Measurements from ENCODE around the gene SELPLG.
"Not testable (repeated sequence)": the region's sequence is repeated elsewhere in the genome, so short reads cannot be mapped to it uniquely, and the experiment has no call there.

The SELPLG gene

DNA sequence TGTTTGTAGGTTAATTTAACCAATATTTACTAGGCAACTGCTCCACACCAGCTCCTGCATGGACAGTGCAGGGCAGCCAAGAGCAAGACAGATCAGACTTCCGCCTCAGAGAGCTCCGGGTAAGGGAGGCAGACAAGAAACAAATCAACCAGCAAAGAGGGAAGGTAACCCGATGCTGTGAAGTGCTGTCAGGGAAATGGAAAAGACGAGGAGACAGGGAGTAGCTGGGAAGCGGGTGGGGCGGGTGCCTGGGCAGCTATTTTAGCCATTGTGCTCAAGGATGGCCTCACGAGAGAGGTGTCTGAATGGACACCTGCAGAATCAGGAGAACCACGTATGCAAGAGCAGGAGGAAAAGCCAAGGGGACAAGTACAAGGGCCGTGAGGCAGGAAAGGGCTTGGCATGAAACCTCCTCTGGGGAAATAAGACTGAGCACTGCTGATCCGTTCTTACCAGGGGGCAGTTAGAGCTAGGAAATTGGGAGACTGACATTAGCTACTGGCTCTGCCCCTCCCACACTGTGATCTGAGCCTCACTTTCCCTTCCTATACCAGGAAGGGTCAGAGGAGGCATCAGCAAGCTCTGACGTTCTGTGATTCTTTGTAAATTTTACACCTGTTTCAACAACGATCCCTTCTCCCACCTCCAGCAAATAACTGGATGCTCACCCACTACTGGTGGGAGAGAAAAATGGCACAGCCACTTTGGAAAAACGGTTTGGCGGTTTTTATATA is 29.3 kb downstream of the SELPLG start:
- no peak for DNase-seq (ENCODE audit: low read depth)

DNA sequence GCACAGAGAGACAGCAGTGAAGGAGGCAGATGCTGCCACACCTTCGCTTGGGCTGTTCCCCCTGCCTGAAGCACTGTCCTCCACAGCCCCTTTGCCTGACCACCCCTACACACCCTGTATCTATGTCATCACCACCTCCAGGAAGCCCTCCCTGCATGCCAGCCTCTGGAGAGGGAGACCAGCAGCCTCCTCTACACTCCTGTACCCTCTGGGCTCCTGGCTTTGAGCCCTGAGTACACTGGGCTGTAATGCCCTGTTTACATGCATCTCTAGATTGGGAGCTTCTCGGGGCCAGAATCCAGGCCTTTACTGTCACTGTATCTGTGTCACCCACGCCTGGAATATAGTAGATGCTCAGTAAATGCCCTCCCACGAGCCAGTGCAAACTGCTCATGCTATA is 30.0 kb downstream of the SELPLG start:
- DNase-seq (ENCODE audit: low read depth): no peak

DNA sequence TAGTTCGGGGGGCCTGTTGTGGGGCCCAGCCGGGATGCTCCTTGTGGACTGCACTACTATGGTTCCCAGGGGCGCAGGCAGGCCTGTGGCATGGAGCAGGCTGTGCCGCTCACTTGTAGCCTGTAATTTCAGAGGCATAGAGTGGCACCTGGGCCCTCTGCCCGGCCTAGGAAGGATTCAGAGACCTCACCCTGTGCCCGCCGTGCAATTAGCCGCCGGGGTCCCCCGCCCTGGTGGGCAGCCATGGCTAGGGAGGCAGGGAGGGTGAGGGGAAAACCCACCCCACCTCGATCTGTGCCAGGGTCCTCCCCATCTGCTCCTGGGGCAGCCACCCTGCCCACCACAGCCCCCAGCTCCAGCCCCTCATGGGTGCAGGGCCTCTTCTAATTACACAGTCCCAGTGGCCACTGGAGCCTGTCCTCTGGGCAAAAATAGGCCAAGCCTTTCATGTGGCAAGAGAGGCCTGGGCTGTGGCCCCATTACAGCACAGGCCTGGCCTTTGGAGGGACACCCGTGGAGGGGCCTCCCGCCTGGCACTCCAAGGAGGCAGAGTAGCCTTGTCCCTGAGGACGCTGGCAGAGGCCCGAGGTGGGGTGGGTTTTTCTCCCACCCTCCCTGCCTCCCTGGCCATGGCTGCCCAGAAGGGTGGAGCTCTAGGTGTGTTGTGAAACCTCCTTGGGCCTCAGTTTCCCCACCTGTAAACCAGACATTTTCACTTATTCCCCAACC is 30.6 kb downstream of the SELPLG start:
- DNase-seq (ENCODE audit: low read depth): no peak

DNA sequence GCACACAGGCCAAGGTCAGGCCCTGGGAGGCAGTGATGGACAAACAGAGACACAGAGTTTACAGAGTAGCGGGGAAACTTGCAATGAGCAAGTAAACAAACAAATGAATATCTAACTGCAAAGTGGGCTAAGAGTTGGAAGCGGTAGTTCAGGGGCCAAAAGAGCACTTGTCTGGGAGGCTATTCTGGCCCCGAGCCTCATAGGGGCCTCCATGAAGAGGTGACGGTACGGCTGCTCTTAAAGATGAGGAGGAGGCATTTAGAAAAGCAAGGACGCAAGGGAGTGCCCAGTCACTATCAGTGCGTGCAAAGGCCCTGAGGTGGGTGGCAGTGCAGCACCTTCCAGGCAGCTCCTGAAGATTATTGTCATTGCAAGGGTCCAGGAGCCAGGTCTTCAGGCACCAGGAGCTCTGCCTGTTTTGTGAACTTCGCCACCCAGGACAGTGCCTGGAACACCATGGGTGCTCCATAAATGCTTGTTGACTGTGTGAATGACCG is 31.4 kb downstream of the SELPLG start:
- no peak for DNase-seq (ENCODE audit: low read depth)

DNA sequence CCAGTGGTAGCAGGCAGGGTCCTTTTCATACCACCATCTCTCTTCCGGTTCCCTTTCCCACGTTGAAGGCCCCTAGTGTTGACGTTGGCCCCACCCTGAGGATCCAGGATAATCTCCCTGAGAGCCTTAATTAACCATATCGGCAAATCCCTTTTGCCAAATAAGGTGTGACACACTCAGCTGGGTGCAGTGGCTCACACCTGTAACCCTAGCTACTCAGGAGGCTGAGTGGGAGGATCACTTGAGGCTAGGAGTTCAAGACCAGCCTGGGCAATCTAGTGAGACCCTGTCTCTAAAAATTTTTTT is 33.0 kb downstream of the SELPLG start:
- DNase-seq (ENCODE audit: low read depth): no peak

DNA sequence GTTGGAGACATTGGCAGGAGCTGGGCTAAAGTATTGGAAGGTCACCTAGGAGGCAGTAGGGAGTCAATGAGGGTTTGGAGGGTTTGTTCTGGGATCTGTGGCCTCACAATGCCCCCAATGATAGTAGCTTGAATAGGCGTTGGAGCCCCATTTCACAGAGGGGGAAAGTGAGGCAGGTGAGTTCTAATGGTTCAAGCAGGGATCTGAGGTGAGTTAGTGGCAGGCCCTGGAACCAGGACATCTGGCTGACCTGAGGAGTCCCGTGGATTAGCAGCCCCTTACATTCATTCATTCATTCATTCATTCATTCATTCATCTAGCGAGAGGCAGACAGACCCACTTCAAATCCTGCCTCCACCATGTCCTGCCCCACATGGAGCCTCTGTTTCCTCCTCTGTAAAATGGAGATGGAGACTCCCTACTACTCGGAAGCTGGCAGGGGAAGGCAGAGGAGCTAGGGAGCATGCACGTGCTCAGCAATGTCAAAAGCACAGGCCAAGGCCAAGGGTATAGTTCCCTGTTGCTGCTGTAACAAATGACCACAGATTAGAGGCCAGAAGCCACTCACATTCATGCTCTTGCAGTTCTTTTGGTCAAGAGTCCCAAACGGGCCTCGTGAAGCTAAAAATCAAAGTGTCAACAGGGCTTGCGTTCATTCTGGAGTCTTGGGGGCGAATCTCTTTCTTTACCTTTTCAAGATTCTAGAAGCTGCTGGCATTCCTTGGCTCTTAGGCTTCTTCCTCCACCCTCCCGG is 33.6 kb downstream of the SELPLG start:
- no peak for DNase-seq (ENCODE audit: low read depth)

DNA sequence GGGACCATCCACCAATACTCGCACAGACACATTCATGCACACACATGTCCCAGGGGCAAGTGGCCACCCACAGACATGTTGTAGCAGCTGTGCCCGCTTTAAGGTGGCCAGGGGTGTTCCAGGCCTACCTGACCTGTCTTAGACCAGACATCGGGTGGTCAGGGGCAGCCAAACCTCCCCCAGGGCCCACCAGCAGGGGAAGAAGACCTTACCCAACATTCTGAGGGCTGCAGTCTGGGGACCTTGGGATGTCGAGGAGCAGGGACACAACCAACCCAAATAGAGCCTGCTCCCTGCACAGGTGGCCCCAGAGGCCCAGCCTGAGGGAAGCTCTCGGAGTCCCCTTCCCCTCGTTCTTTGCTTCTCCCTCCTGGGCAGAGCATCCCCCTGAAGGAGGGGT is 34.2 kb downstream of the SELPLG start:
- no peak for DNase-seq (ENCODE audit: low read depth)

DNA sequence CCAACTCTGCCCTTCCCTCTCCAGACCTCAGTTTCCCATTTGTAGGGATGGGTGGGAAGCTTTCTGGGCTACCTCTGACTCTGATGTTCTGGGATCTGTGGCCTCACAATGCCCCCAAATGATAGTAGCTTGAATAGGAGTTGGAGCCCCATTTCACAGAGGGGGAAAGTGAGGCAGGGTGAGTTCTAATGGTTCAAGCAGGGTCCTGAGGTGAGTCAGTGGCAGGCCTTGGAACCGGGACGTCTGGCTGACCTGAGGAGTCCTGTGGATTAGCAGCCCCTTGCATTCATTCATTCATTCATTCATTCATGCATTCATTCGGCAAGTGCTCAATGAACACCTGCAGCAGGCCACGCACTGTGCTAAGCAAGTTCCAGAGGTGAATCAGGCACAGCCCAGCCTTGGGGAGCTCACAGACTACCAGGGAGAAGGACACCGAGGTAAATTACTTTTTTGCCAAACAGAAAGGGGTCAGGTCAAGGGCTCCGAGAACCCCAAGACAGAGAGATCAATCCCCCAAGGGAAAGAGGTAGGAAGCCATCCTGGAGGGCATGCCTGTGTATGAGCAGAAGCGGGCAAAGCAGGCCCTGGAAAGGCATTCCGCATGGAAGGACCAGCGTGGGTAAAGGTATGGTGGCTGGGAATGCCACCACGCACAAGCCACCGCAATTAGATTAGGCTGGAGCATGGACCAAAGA is 35.0 kb downstream of the SELPLG start:
- DNase-seq (ENCODE audit: low read depth): no peak

DNA sequence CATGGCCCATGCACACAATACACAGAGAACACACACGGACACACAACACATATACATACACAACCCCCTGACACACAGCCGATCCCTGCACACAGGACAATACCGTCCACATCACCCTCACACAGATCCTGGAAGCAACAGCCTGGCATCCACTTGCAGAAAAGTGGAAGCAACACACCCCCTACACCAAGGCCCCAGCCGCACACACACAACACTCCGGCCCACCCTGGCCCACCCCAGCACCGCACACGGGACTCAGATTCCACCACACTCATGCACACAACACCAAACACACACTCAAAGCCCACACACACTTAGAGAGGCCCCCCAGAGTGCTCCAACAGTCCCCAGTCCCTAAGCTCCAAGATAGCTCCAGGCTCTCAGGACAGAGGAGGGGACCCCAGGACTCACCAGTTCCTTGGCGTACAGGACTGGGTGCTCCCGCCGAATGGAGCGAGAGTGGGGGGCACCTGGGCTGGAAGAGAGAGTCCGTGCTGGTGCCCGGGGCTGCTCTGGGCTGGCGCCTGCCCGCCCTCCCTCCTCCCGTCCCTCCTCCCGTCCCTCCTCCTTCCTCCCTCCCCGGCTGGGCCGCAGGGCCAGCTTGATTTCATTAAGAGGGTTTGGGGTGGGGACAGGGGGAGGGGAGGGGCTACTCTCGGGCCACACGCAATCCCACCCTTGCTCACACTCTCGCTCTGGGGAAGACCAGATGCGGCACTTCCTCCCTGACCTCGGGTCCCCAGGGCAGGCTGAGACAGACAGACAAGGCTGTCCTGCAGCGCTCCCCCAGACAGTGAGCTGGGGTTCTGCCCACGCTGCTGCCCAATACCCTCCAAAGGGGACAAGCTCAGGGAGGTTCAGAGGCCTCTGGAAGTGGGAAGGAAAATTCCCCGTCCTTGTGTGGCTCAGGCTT is 35.9 kb downstream of the SELPLG start, which contains the start of gene TMEM119:
Gene TMEM119 (minus strand): TSS at position 526 of the 913 bp plus-strand sequence. CDS start 5,701 bp downstream, outside the sequence.
- DNase-seq (ENCODE audit: low read depth): no peak

DNA sequence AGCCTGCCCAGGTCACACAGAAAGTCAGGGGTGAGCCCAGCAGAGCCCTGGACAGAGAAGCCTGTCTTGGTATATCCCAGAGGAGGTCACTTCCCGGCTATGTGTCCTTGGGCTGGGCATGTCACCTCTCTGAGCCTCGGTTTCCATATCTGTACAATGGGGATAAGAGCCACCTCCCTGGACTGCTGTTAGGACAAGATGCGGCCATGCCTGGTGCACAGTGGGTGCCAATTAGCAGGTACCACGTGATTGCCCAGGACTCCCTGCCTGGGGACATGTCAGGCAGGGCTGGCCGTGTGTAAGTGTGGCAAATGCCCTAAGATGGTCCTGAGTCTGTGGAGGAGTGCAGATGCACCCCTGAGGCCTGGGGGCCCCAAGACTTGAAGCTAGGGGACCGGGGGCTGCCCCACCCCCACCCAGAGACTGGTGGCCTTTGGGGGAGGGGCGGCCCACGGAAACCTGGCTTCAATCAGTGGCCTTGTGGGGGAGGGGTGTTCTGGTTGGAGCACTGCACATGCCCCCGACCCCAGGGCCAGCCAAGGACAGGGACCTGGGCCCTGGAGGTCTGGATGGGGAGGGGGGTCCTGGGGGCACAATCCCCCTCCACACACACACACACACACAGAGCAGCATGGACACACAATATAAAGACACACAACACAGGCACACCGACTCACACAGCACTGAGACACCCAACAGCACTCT is 36.7 kb downstream of the SELPLG start:
- DNase-seq (ENCODE audit: low read depth): no peak

DNA sequence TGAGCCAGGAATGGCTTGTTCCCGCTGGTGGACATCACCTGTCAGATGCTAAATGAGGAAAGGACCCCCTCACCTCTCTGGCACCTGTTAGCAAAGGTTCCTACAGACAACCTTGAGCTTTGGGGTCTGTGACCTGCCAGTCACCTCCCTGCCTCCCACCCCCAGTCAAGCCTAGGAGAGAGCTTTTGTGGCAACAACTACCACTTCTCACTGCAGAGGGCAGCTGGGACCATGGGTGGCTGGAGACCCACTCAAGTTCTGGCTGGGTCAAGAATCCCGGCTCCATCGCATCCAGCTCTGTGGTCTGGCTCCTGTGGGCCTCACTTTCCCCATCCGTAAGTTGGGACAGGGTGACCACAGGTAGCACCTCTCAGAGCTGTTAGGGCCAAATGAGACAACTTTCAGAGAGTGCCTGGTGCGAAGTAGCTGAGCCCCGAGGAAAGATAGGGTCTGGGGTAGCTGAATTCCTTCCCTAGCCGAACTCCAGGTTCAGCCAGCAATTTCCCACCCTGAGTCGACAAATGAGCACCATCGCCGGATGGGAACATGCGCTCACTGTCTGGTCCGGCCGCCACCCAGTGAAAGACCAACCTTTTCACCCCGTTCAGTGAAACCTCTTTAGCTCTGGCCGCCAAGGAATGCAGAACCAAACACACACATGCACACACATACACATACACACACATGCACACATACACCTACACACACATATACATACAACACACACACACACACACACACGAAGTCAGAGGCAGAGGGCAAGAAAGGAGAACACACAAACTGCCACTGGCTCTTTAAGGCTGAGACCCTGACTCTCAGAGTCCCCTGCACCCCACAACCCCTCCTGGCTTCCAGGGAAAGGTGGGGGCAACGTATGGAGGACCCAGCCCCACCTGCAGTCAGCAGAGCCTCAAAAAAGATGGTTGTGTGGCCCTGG is 37.7 kb downstream of the SELPLG start:
- DNase-seq (ENCODE audit: low read depth): no peak

DNA sequence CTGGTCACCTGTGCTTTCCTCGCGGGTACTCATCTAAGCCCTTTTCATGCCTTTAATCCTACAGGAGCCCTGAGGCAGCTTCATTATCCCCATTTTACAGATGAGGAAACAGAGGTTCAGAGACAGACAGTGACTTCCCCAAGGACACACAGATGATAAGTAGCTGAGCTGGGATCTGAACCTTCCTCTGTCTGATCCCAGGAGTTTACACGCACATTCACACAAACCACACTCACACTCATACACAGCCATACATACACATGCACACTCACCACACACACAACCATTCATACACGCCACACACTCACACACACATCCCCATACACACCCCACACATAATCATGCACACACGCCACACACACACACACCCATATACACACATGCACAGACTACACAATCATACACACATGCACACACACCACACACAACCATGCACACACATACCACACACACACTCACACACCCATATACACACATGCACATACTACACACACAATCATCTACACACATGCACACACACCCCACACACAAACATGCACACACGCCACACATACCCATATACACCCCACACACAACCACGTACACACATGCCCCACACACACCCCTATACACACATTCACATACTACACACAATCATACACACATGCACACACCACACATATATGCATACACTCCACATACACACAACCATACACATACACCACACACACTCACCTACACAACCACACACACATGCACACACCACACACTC is 38.6 kb downstream of the SELPLG start:
- DNase-seq (ENCODE audit: low read depth): no peak

DNA sequence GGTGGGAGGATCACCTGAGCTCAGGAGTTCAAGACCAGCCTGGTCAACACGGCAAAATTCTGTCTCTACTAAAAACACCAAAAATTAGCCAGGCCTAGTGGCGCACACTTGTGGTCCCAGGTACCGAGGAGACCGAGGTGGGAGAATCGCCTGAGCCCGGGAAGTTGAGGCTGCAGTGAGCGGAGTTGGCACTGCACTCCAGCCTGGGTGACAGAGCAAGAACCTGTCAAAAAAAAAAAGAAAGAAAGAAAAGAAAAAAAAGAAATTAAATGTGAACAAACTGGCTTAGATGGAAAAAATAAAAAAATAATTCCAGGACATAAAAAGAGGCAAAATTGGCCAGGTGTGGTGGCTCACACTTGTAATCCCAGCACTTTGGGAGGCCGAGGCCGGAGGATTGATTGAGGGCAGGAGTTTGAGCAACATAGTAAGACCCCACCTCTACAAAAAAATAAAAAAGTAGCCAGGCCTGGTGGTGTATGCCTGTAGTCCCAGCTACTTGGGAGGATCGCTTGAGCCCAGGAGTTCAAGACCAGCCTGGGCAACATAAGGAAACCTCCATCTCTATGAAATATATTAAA is 39.3 kb downstream of the SELPLG start:
- DNase-seq (ENCODE audit: low read depth): no peak

DNA sequence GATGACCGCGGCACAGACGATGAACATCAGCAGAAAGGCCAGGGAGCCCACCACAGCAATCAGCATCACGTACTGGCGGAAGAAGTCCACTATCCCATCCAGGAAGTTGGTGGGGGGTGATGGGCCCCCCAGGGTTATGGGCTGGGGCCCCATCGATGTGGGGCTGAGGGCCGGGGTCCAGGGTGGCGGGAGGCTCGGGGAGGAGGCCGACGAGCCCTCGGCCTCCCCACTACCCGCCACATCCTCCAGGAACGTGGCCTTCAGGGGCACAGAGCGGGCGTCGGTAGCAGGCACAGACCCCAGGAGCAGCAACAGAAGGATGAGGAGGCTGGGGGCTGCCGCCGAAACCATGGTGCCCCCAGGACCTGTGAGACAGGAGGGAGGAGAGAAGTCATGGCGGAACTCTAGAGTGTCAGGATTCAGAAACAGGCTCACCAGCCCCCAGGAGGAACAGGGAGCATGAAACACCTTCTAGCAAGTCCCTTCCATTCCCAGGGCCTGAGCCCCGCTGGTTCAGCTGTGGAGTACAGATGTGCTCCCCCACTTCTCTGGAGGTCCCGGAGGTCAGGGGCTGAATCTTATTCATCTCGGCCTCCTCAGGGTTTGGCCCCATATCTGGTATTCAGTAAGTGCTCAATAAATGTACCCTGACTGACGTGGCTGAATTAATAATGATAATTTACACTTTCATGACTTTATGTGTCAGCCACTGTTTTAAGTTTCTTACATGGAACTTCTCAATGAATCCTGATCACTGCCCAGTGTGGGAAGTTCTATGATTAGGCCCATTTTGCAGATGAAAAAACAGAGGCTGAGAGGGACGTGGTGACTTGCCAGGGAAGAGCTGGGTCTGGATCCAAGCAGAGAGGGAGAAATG is 41.4 kb downstream of the SELPLG start:
- DNase-seq (ENCODE audit: low read depth): no peak

DNA sequence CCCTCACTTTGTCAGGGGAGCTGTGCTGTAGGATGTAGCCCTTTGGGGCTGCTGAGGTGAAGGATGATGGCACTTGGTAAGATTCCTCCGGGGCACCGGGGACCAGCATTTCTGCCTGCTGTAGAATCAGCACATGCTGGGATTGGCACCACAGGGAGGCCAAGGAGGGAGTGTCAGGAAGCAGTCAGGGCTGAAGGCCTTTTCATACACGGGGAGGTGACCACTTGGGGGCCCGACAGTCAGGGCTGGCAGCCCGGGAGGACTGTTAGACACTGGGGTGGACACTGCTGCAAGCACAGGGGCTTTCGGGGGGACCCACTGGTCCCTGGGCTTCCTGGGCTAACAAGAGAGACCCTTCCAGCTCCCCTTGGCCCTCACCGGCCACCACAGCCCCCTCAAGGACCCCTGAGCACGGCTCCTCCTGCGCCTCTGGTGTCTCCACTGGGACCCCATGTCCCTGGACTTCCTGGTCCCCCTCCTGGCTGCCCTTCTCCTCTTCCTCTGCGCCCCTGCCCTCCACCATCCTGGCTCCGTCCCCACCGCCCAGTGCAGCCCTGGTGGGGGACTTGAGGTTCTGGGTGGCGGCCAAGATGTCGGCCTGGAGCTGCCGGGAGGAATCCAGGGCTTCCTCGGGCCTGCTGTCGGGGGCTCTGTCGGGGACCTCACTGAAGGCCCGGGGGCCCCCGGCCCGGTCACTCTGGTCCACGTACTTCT is 42.3 kb downstream of the SELPLG start:
- no peak for DNase-seq (ENCODE audit: low read depth)

DNA sequence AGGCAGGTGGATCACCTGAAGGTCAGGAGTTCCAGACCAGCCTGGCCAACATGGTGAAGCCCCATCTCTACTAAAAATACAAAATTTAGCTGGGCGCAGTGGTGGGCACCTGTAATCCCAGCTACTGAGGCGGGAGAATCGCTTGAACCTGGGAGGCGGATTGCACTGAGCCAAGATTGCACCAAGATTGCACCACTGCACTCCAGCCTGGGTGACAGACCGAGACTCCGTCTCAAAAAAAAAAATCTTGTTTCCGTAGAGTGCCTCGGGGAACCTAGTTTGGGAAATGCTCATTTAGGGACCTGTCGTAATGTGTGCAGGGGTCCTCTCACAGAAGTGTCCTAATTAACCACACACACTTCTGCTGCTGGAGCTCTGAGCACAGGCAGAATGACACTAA is 43.2 kb downstream of the SELPLG start:
- not testable (repeated sequence) for DNase-seq (ENCODE audit: low read depth)

DNA sequence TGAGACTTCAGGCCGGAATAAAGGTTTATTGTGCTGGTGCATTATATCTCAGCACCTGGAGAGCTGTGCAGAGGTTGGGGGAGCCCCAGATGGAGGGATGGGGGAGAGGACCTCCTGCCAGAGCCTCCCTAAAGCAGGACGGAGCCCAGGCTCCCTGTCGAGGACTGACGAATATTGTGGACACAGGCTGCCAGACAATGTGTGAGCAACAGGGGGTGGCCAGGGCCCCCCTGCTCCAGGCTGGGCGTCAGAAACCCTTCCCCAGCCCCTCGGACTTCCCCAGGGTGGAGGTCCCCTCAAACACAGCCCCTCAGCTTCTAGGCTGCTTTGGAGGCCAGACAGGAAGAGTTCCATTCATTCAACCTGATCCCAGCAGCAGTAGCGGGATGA is 43.9 kb downstream of the SELPLG start:
- no peak for DNase-seq (ENCODE audit: low read depth)
